Glutamatergic neuron (in vitro differentiated cells): Measurements from ENCODE around the gene KLF3. TPM values are rescaled to one million over a fixed set of nuclear protein-coding genes. Genes with fewer than 3 reads are reported as not detected.
"Not testable (repeated sequence)": the region's sequence is repeated elsewhere in the genome, so short reads cannot be mapped to it uniquely, and the experiment has no call there.

Experiments used
- DNase-seq: peaks from one replicate; pipeline ENCODE4 v3.0.0; 2022
- H3K27ac Mint-ChIP-seq: one replicate; pipeline ENCODE4 v1.8.0; 2020; ENCODE audit warnings: mild to moderate bottlenecking, mixed read lengths, inconsistent platforms; ENCODE audit not compliant: unreplicated experiment
- H3K27me3 Mint-ChIP-seq: one replicate; pipeline ENCODE4 v1.8.0; 2020; ENCODE audit warnings: mild to moderate bottlenecking, moderate library complexity, mixed read lengths, inconsistent platforms; ENCODE audit not compliant: unreplicated experiment
- H3K36me3 Mint-ChIP-seq: one replicate; pipeline ENCODE4 v1.8.0; 2020; ENCODE audit warnings: mild to moderate bottlenecking, mixed read lengths, inconsistent platforms; ENCODE audit not compliant: unreplicated experiment
- H3K4me1 Mint-ChIP-seq: one replicate; pipeline ENCODE4 v1.8.0; 2020; ENCODE audit warnings: mild to moderate bottlenecking, low read depth, mixed read lengths, inconsistent platforms; ENCODE audit not compliant: unreplicated experiment
- H3K4me3 Mint-ChIP-seq: one replicate; pipeline ENCODE4 v1.8.0; 2020; ENCODE audit warnings: mild to moderate bottlenecking, mixed read lengths, inconsistent platforms; ENCODE audit not compliant: unreplicated experiment
- H3K9me3 Mint-ChIP-seq: one replicate; pipeline ENCODE4 v1.8.0; 2020; ENCODE audit warnings: mild to moderate bottlenecking, moderate library complexity, mixed read lengths, inconsistent platforms; ENCODE audit not compliant: unreplicated experiment
- CTCF ChIP-seq: fragments of 200-600 bp; sonication (generic); IDR thresholded peaks from one replicate; pipeline ENCODE4 v1.5.0; 2021; ENCODE audit not compliant: partially characterized antibody, unreplicated experiment
- total RNA-seq: library from RNA; stranded (reverse); fragmentation: NEBNext Ultra II Directional; extraction: Animal tissue kit (Norgen Biotek cat#: 25700); gene quantifications from one replicate; pipeline ENCODE4 v1.2.1, GENCODE V29; 2021; ENCODE audit not compliant: unreplicated experiment

The KLF3 gene
- total RNA-seq, 1 donor from 2014 or later = 38.4 TPM

DNA sequence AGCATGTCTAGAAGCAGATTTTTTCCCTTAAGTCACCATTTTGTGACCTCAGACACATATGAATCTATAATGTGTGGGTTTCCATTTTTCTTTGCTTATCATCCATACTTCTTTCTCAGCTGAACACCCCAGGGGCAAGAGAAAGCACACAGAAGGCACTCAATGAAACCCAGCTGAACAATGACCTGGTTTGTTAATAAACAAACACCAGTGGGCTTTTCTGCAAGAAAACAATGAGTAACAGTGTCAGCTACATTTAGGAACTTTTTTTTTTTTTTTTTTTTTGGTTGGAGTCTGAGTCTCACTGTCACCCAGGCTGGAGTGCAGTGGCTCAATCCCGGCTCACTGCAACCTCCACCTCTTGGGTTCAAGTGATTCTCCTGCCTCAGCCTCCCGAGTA is 40.7 kb upstream of the KLF3 start:
- Mint-ChIP-seq H3K9me3 (peaks cover 1% of the 10 kb centered on the region), H3K4me1 (no peaks in the 10 kb centered on the region), H3K27ac (no peak overlapping the region), H3K27me3 (no peaks in the 10 kb centered on the region), H3K4me3 (no peak overlapping the region), H3K36me3 (peaks cover 5% of the 10 kb centered on the region)
- TF ChIP-seq CTCF = no peak
- no peak for DNase-seq

DNA sequence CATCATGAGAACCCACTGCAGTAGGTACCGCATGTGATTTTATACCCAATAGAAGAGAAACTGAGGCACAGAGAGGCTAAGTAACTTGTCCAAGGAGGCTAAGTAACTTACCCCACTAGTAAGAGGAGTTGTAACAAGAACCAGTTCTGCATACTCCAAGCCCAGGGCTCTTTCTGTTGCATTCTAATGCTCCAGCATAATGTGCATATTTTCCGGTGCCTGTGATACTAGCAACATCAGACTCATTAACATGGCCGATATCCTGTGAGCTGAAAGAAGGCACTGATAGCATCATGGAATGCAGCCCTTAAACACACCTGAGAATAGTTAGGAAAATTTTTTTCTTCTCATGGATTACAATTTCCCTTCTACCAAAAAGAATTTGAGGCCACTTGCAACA is 39.7 kb upstream of the KLF3 start:
- Mint-ChIP-seq H3K4me1 (no peaks in the 10 kb centered on the region), H3K27ac (no peak overlapping the region), H3K36me3 (peaks cover 5% of the 10 kb centered on the region), H3K9me3 (peaks cover 1% of the 10 kb centered on the region), H3K4me3 (no peak overlapping the region), H3K27me3 (no peaks in the 10 kb centered on the region)
- no peak for DNase-seq
- TF ChIP-seq CTCF = no peak

DNA sequence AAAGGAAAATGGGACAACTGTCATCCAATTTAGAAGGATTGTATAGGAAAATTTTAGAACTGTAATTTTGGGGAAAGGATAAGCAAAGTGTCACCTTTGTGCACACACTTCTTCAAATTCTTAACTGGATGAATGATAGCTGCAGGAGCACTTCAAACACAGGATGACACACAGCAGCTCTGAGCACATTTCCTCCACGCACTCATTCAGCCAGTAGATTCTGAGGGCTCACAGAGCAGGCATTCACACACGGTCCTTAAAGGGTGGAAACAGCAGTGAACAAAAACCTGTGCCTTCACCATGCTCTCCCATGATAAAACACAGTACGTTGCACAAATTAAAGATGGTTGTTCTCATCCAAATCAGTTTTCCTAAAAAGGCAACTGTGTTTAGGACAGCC is 38.5 kb upstream of the KLF3 start:
- no peak for TF ChIP-seq CTCF
- Mint-ChIP-seq H3K9me3 (peaks cover 1% of the 10 kb centered on the region), H3K27ac (no peak overlapping the region), H3K4me1 (no peaks in the 10 kb centered on the region), H3K4me3 (no peak overlapping the region), H3K27me3 (peaks cover 2% of the 10 kb centered on the region), H3K36me3 (peaks cover 5% of the 10 kb centered on the region)
- DNase-seq = no peak

DNA sequence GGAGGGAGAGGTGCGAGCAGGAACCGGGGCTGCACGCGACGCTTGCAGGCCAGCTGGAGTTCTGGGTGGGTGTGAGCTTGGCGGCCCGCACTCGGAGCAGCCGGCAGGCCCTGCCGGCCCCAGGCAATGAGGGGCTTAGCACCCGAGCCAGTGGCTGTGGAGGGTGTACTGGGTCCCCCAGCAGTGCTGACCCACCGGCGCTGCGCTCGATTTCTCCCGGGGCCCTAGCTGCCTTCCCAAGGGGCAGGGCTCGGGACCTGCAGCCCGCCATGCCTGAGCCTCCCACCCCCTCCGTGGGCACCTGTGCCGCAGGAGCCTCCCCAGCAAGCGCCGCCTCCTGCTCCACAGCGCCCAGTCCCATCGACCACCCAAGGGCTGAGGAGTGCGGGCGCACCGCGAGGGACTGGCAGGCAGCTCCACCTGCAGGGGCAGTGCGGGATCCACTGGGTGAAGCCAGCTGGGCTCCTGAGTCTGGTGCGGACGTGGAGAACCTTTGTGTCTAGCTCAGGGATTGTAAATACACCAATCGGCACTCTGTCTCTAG is 37.0 kb upstream of the KLF3 start:
- H3K27ac Mint-ChIP-seq, H3K4me1 Mint-ChIP-seq, H3K36me3 Mint-ChIP-seq, H3K27me3 Mint-ChIP-seq, DNase-seq, H3K9me3 Mint-ChIP-seq, H3K4me3 Mint-ChIP-seq: not testable (repeated sequence)

DNA sequence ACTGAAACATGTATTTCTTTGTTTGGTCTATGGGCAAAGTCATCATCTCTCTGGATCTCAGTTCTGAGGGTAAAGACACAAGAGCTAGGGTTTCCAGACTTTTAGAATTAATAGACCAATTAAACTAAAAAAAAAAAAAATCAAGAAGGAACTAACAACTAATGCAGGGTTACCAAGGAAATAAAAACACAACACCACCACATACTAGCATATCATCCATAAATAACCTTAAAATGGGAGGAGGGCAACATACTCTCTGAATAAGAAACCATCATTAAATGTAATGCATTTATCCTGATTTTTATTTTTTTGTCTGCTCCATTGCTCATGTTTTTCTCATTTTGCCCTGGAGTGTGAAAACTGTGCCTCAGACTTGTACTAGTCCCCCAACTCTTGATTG is 33.5 kb upstream of the KLF3 start:
- Mint-ChIP-seq H3K27me3 (peaks cover 2% of the 10 kb centered on the region), H3K4me3 (no peak overlapping the region), H3K36me3 (peaks cover 5% of the 10 kb centered on the region), H3K9me3 (peaks cover 1% of the 10 kb centered on the region), H3K4me1 (no peaks in the 10 kb centered on the region), H3K27ac (no peak overlapping the region)
- no peak for TF ChIP-seq CTCF
- no peak for DNase-seq
